Measurements from ENCODE around the gene TXLNG. TPM values are rescaled to one million over a fixed set of nuclear protein-coding genes. Genes with fewer than 3 reads are reported as not detected.

TXLNG gene
- total RNA-seq, 4 donors from 2014 or later, result 9.6 to 13.6 (median 11.9) TPM

- TF ChIP-seq POLR2A (IDR thresholded peaks at IDR 0.05; ENCODE audit: low read depth) (no peak), CTCF (IDR thresholded peaks at IDR 0.05) (no peak), POLR2AphosphoS5 (IDR thresholded peaks at IDR 0.05) (peak in 1 of 2 donors; percentile 30)
- Histone ChIP-seq H3K4me1 (peaks cover 0 to 12% (median 3%) of the 10 kb centered on the region in 4 donors), H3K9me3 (no peaks in the 10 kb centered on the region), H3K4me3 (no peak overlapping the region), H3K27ac (replicated peaks in 1 of 4) (no peak overlapping the region), H3K27me3 (no peaks in the 10 kb centered on the region), H3K36me3 (peaks cover 0 to 29% (median 14%) of the 10 kb centered on the region in 4 donors)
- no peak for DNase-seq (ENCODE audit: extremely low spot score)
- 71% methylated on average over 5 of the region's 5 CpGs for WGBS
- intact Hi-C loops (cut with DNase I), result no loop called here
These were observed 11.1 kb downstream of the TXLNG start for GRCh38 chrX:16797358-16797757.

- intact Hi-C loops (cut with DNase I), result no loop called here
- Histone ChIP-seq H3K4me3 (no peak overlapping the region), H3K9me3 (no peaks in the 10 kb centered on the region), H3K27ac (replicated peaks in 1 of 4) (no peak overlapping the region), H3K36me3 (peaks cover 0 to 31% (median 14%) of the 10 kb centered on the region in 4 donors), H3K4me1 (peaks cover 0 to 12% (median 3%) of the 10 kb centered on the region in 4 donors), H3K27me3 (no peaks in the 10 kb centered on the region)
- no peak for TF ChIP-seq CTCF (IDR thresholded peaks at IDR 0.05)
- TF ChIP-seq POLR2AphosphoS5 (IDR thresholded peaks at IDR 0.05), result no peak
- TF ChIP-seq EP300 (IDR thresholded peaks at IDR 0.05), result no peak
- TF ChIP-seq POLR2A (IDR thresholded peaks at IDR 0.05; ENCODE audit: low read depth), result no peak
- no peak for DNase-seq (ENCODE audit: extremely low spot score)
- 81% methylated on average over 4 of the region's 4 CpGs for WGBS
These were observed 11.6 kb downstream of the TXLNG start for GRCh38 chrX:16797841-16798240.

GRCh38 chrX:16804923-16805464 lies 18.7 kb downstream of the TXLNG start:
- Histone ChIP-seq H3K36me3 (peaks cover 0 to 13% (median 0%) of the 10 kb centered on the region in 4 donors), H3K4me1 (peaks cover 7 to 21% (median 19%) of the 10 kb centered on the region in 4 donors), H3K27me3 (no peaks in the 10 kb centered on the region), H3K27ac (replicated peaks in 1 of 4) (no peak overlapping the region), H3K4me3 (no peak overlapping the region), H3K9me3 (no peaks in the 10 kb centered on the region)
- DNase-seq (ENCODE audit: extremely low spot score), result no peak
- TF ChIP-seq CTCF (IDR thresholded peaks at IDR 0.05) (no peak), EP300 (IDR thresholded peaks at IDR 0.05) (no peak), POLR2AphosphoS5 (IDR thresholded peaks at IDR 0.05) (no peak), POLR2A (IDR thresholded peaks at IDR 0.05; ENCODE audit: low read depth) (no peak)
- 93% methylated on average over 8 of the region's 8 CpGs for WGBS
- intact Hi-C loops (cut with DNase I), result no loop called here

GRCh38 chrX:16807548-16807947 lies 21.3 kb downstream of the TXLNG start:
- H3K9me3 ChIP-seq, result no peaks in the 10 kb centered on the region
- peaks cover 0 to 13% (median 0%) of the 10 kb centered on the region in 4 donors for H3K36me3 ChIP-seq
- no peak for DNase-seq (ENCODE audit: extremely low spot score)
- H3K4me3 ChIP-seq, result peak overlapping the region; percentile 24 to 50 (median 44)
- peak overlapping the region; percentile 25 to 56 (median 40) for H3K27ac ChIP-seq (replicated peaks in 1 of 4)
- intact Hi-C loops (cut with DNase I), result no loop called here
- no peaks in the 10 kb centered on the region for H3K27me3 ChIP-seq
- no peak for TF ChIP-seq POLR2AphosphoS5 (IDR thresholded peaks at IDR 0.05)
- no peak for TF ChIP-seq POLR2A (IDR thresholded peaks at IDR 0.05; ENCODE audit: low read depth)
- no peak for TF ChIP-seq EP300 (IDR thresholded peaks at IDR 0.05)
- no peak for TF ChIP-seq CTCF (IDR thresholded peaks at IDR 0.05)
- peaks cover 7 to 21% (median 19%) of the 10 kb centered on the region in 4 donors for H3K4me1 ChIP-seq
